HL-60 (cell line): ENCODE results near the gene SETBP1.

Experiments used
- GABPA ChIP-seq: IDR thresholded peaks from 2 replicates; pipeline ENCODE4 v1.6.1; 2012; ENCODE audit warnings: low read depth
- POLR2AphosphoS5 ChIP-seq: IDR thresholded peaks from 2 replicates; pipeline ENCODE4 v1.6.1; 2012; ENCODE audit warnings: low read depth
- TF ChIP-seq, protein P1 (sequence below): IDR thresholded peaks from one replicate; pipeline ENCODE4 v1.5.1; 2011; ENCODE audit warnings: low read length, control low read depth, inconsistent platforms; ENCODE audit not compliant: insufficient read depth
- TF ChIP-seq, protein P2 (sequence below): IDR thresholded peaks from 2 replicates; pipeline ENCODE4 v1.6.1; 2012; ENCODE audit warnings: low read depth; ENCODE audit not compliant: insufficient replicate concordance

DNA sequence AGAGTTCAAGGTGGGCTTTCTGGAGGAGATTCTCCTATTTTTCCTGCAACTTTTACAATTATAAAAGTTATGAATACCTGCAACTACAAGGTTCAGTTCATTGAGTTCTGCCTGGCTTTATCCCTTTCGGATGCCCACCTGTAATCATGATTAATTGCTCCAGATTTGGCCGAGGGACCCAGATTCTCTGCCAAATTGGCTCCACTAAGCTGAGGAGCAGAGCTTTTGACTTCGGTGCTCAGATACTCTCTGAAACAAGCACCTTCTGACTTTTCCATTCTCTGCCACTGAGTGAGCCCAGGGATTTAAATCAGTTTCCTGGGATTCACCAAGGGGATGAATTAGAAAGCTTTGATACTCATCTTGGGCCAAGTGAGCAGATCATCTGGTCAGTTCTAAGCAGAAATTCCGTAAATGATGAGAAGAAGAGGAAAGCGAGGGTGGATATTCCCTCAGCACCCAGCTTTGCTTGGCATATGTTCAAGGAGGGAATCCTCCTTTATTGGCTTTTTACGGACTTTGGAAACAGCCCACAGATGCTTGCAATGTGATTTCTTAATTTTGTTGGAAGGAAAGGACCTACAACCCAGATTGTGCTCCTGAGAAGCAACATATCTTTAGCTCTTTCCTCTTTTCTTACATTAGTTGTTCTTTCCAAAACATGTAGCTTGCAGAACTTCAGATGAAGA, 179.2 kb downstream of the SETBP1 start:
- TF ChIP-seq, protein P1, sequence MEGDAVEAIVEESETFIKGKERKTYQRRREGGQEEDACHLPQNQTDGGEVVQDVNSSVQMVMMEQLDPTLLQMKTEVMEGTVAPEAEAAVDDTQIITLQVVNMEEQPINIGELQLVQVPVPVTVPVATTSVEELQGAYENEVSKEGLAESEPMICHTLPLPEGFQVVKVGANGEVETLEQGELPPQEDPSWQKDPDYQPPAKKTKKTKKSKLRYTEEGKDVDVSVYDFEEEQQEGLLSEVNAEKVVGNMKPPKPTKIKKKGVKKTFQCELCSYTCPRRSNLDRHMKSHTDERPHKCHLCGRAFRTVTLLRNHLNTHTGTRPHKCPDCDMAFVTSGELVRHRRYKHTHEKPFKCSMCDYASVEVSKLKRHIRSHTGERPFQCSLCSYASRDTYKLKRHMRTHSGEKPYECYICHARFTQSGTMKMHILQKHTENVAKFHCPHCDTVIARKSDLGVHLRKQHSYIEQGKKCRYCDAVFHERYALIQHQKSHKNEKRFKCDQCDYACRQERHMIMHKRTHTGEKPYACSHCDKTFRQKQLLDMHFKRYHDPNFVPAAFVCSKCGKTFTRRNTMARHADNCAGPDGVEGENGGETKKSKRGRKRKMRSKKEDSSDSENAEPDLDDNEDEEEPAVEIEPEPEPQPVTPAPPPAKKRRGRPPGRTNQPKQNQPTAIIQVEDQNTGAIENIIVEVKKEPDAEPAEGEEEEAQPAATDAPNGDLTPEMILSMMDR: no peak
- TF ChIP-seq POLR2AphosphoS5: no peak
- TF ChIP-seq, protein P2, sequence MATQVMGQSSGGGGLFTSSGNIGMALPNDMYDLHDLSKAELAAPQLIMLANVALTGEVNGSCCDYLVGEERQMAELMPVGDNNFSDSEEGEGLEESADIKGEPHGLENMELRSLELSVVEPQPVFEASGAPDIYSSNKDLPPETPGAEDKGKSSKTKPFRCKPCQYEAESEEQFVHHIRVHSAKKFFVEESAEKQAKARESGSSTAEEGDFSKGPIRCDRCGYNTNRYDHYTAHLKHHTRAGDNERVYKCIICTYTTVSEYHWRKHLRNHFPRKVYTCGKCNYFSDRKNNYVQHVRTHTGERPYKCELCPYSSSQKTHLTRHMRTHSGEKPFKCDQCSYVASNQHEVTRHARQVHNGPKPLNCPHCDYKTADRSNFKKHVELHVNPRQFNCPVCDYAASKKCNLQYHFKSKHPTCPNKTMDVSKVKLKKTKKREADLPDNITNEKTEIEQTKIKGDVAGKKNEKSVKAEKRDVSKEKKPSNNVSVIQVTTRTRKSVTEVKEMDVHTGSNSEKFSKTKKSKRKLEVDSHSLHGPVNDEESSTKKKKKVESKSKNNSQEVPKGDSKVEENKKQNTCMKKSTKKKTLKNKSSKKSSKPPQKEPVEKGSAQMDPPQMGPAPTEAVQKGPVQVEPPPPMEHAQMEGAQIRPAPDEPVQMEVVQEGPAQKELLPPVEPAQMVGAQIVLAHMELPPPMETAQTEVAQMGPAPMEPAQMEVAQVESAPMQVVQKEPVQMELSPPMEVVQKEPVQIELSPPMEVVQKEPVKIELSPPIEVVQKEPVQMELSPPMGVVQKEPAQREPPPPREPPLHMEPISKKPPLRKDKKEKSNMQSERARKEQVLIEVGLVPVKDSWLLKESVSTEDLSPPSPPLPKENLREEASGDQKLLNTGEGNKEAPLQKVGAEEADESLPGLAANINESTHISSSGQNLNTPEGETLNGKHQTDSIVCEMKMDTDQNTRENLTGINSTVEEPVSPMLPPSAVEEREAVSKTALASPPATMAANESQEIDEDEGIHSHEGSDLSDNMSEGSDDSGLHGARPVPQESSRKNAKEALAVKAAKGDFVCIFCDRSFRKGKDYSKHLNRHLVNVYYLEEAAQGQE: no peak
- TF ChIP-seq GABPA: no peak
